Measurements from ENCODE around the gene LEMD3.

LEMD3 gene

GRCh38 chr12:65157091-65157490, 12.3 kb upstream of the LEMD3 start:
- no peak for DNase-seq (ENCODE audit: low read depth, low spot score)
- Histone ChIP-seq H3K9me3 (ENCODE audit: low read depth, low read length) (no peaks in the 10 kb centered on the region), H3K36me3 (ENCODE audit: insufficient read depth, low read length) (no peaks in the 10 kb centered on the region), H3K9ac (ENCODE audit: insufficient read length) (no peak overlapping the region), H3K4me3 (no peak overlapping the region), H3K27ac (no peak overlapping the region)
- TF ChIP-seq POLR2AphosphoS5 (IDR thresholded peaks at IDR 0.05; ENCODE audit: borderline replicate concordance, low read depth, low read length) (no peak), EZH2 (IDR thresholded peaks at IDR 0.05) (no peak), FOXP2 (optimal IDR thresholded peaks at IDR 0.05; ENCODE audit: control extremely low read depth, extremely low read length, insufficient read depth) (no peak)

DNA sequence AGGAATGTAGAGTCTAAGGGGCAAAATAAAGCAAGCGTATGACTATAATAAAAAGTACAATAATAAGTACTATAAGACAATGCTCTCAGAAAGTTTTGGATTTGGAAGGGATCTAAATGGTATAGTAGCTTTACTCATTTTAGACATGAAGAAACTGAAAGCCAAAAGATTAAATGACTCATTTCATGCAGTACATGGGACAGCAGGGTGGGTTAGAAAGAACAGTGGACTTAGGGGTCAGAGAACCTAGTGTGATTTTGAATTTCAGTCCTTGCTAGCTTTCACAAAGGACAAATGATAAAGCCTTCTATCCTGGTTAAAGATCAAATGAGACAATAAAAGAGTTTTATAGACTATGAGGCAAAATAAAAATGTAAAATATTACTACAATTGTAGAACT, 6.8 kb upstream of the LEMD3 start:
- no peak for TF ChIP-seq EZH2 (IDR thresholded peaks at IDR 0.05)
- no peak for TF ChIP-seq POLR2AphosphoS5 (IDR thresholded peaks at IDR 0.05; ENCODE audit: borderline replicate concordance, low read depth, low read length)
- TF ChIP-seq FOXP2 (optimal IDR thresholded peaks at IDR 0.05; ENCODE audit: control extremely low read depth, extremely low read length, insufficient read depth), result no peak
- no peaks in the 10 kb centered on the region for H3K36me3 ChIP-seq (ENCODE audit: insufficient read depth, low read length)

DNA sequence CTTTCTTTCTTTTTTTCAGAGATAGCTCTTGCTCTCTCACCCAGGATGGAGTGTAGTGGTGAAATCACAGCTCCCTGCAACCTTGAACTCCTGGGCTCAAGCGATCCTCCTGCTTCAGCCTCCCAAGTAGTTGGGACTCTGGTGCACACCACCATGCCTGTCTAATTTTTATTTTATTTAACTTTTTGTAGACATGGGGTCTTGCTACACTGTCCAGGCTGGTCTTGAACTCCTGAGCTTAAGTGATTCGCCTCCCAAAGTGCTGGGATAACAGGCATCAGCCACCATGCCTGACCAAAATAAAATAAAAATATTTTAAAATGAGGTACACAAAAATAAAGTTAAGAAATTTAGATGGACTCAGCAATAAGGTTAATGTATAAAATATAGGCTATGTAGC, 5.1 kb upstream of the LEMD3 start:
- no peak overlapping the region for H3K27ac ChIP-seq
- H3K9me3 ChIP-seq (ENCODE audit: low read depth, low read length), result no peaks in the 10 kb centered on the region
- no peak for TF ChIP-seq POLR2AphosphoS5 (IDR thresholded peaks at IDR 0.05; ENCODE audit: borderline replicate concordance, low read depth, low read length)
- DNase-seq (ENCODE audit: low read depth, low spot score), result no peak
- H3K36me3 ChIP-seq (ENCODE audit: insufficient read depth, low read length), result no peaks in the 10 kb centered on the region
- no peak overlapping the region for H3K4me3 ChIP-seq
- no peak overlapping the region for H3K9ac ChIP-seq (ENCODE audit: insufficient read length)

More for the DNA sequence above, 6.8 kb upstream of the LEMD3 start:
- Histone ChIP-seq H3K27ac (no peak overlapping the region), H3K9ac (ENCODE audit: insufficient read length) (no peak overlapping the region), H3K9me3 (ENCODE audit: low read depth, low read length) (no peaks in the 10 kb centered on the region), H3K4me3 (no peak overlapping the region)
- no peak for DNase-seq (ENCODE audit: low read depth, low spot score)

GRCh38 chr12:65164774-65165173, 4.6 kb upstream of the LEMD3 start:
- H3K4me3 ChIP-seq, result no peak overlapping the region
- no peaks in the 10 kb centered on the region for H3K9me3 ChIP-seq (ENCODE audit: low read depth, low read length)
- DNase-seq (ENCODE audit: low read depth, low spot score), result no peak
- H3K36me3 ChIP-seq (ENCODE audit: insufficient read depth, low read length), result no peaks in the 10 kb centered on the region
- no peak overlapping the region for H3K27ac ChIP-seq
- H3K9ac ChIP-seq (ENCODE audit: insufficient read length), result no peak overlapping the region
- TF ChIP-seq FOXP2 (optimal IDR thresholded peaks at IDR 0.05; ENCODE audit: control extremely low read depth, extremely low read length, insufficient read depth) (no peak), EZH2 (IDR thresholded peaks at IDR 0.05) (no peak), POLR2AphosphoS5 (IDR thresholded peaks at IDR 0.05; ENCODE audit: borderline replicate concordance, low read depth, low read length) (no peak)

DNA sequence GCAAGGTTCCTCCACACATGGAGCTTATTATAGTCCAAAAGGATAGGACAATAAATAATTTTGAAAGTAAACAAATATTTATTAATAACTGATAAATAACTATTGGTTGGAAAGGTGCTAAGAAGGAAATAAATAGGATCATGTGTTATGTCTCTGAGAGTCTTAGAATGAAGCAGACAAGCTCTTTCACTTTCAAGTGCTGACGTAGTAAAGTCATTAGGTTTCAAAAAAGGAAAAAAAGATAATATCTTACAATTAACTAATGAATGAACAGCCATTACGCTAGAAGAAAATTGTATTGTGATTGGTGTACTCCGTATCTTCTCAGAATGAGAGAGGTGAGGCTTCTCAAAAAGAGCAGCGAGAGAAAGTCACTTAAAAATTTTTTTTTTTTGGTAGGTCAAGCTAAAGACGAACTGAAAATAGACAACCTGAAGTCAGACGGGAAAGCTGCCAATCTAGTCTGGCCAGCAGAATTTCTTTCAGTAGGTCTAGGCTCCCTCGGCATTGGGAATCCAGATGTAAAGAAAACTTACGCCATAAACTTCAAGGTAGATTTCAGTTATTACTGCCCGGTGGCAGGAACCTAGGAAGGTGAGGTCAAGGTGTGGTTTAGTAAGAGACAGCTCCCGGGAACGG, 583 bp upstream of the LEMD3 start:
- H3K9ac ChIP-seq (ENCODE audit: insufficient read length), result peak overlapping the region; percentile 98
- H3K27ac ChIP-seq, result no peak overlapping the region
- H3K4me3 ChIP-seq, result peak overlapping the region; percentile 100
- peaks cover 6% of the 10 kb centered on the region; the same call in 1 of the 2 replicates for H3K36me3 ChIP-seq (ENCODE audit: insufficient read depth, low read length)
- no peak for TF ChIP-seq POLR2AphosphoS5 (IDR thresholded peaks at IDR 0.05; ENCODE audit: borderline replicate concordance, low read depth, low read length)
- no peak for TF ChIP-seq EZH2 (IDR thresholded peaks at IDR 0.05)
- TF ChIP-seq FOXP2 (optimal IDR thresholded peaks at IDR 0.05; ENCODE audit: control extremely low read depth, extremely low read length, insufficient read depth), result no peak
- no peak for DNase-seq (ENCODE audit: low read depth, low spot score)
- H3K9me3 ChIP-seq (ENCODE audit: low read depth, low read length), result no peaks in the 10 kb centered on the region

- Histone ChIP-seq H3K36me3 (ENCODE audit: insufficient read depth, low read length) (peaks cover 16% of the 10 kb centered on the region), H3K4me3 (peak overlapping the region; percentile 100), H3K9ac (ENCODE audit: insufficient read length) (peak overlapping the region; percentile 98), H3K9me3 (ENCODE audit: low read depth, low read length) (no peaks in the 10 kb centered on the region), H3K27ac (no peak overlapping the region)
- no peak for DNase-seq (ENCODE audit: low read depth, low spot score)
- TF ChIP-seq FOXP2 (optimal IDR thresholded peaks at IDR 0.05; ENCODE audit: control extremely low read depth, extremely low read length, insufficient read depth) (no peak), EZH2 (IDR thresholded peaks at IDR 0.05) (no peak), POLR2AphosphoS5 (IDR thresholded peaks at IDR 0.05; ENCODE audit: borderline replicate concordance, low read depth, low read length) (no peak)
Observed at GRCh38 chr12:65170209-65170881, 962 bp downstream of the LEMD3 start.

DNA sequence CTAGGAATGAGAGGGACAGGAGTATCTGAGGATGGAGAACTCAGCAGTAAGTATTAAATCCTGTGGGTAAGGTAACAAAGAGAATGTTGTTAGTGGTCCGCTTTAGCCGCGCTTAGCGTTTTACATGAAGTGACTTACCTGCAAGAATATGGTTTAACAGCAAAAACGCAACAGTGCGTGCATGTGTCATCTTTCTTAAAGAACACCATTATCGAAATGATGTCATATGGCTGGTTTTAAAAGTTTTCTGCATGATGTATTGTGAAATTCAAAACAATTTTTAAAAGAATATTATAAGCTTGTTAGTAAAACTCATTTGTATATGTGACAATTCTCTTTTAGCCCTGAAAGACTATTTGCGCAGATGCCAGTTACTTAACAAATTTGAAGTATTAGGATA, 1.7 kb downstream of the LEMD3 start:
- no peaks in the 10 kb centered on the region for H3K9me3 ChIP-seq (ENCODE audit: low read depth, low read length)
- no peak for TF ChIP-seq FOXP2 (optimal IDR thresholded peaks at IDR 0.05; ENCODE audit: control extremely low read depth, extremely low read length, insufficient read depth)
- TF ChIP-seq POLR2AphosphoS5 (IDR thresholded peaks at IDR 0.05; ENCODE audit: borderline replicate concordance, low read depth, low read length), result no peak
- no peak for TF ChIP-seq EZH2 (IDR thresholded peaks at IDR 0.05)
- H3K4me3 ChIP-seq, result peak overlapping the region; percentile 100
- peaks cover 24% of the 10 kb centered on the region for H3K36me3 ChIP-seq (ENCODE audit: insufficient read depth, low read length)
- no peak overlapping the region for H3K27ac ChIP-seq
- peak overlapping the region; percentile 98 for H3K9ac ChIP-seq (ENCODE audit: insufficient read length)
- no peak for DNase-seq (ENCODE audit: low read depth, low spot score)

GRCh38 chr12:65171870-65172269, 2.5 kb downstream of the LEMD3 start:
- peak overlapping the region; percentile 100 for H3K4me3 ChIP-seq
- H3K9ac ChIP-seq (ENCODE audit: insufficient read length), result peak overlapping the region; percentile 98
- no peaks in the 10 kb centered on the region for H3K9me3 ChIP-seq (ENCODE audit: low read depth, low read length)
- no peak for DNase-seq (ENCODE audit: low read depth, low spot score)
- peaks cover 32% of the 10 kb centered on the region for H3K36me3 ChIP-seq (ENCODE audit: insufficient read depth, low read length)
- TF ChIP-seq POLR2AphosphoS5 (IDR thresholded peaks at IDR 0.05; ENCODE audit: borderline replicate concordance, low read depth, low read length) (no peak), FOXP2 (optimal IDR thresholded peaks at IDR 0.05; ENCODE audit: control extremely low read depth, extremely low read length, insufficient read depth) (no peak), EZH2 (IDR thresholded peaks at IDR 0.05) (no peak)
- H3K27ac ChIP-seq, result no peak overlapping the region
